IMR-90 (cell line): ENCODE measurements around the gene SPAG9. TPM values are rescaled to one million over a fixed set of nuclear protein-coding genes. Genes with fewer than 3 reads are reported as not detected.
A peak's percentile ranks its signal among the peaks of the same experiment; 100 is the strongest.

ENCODE experiments used
- FOS ChIP-seq: fragments of 150-350 bp; IDR thresholded peaks from 2 replicates; pipeline ENCODE4 v1.6.1; 2016; ENCODE audit warnings: low read depth, low read length
- RCOR1 ChIP-seq: IDR thresholded peaks from 2 replicates; pipeline ENCODE4 v1.6.1; 2012; ENCODE audit warnings: mild to moderate bottlenecking, low read length, improper control_type of control experiment; ENCODE audit not compliant: insufficient replicate concordance
- USF2 ChIP-seq: fragments of 150-350 bp; IDR thresholded peaks from 2 replicates; pipeline ENCODE4 v1.6.1; 2017; ENCODE audit warnings: mild to moderate bottlenecking, antibody characterized with exemption, low read length, low read depth
- polyA plus RNA-seq, 3 experiments: library from polyadenylated mRNA; depleted of rRNA; stranded (reverse); fragments of >200 nt; gene quantifications; 2 replicates each; pipeline ENCODE4 v1.2.3, GENCODE V29; 2012; ENCODE audit warnings: low replicate concordance in 1 of 3
- total RNA-seq: library from RNA; depleted of rRNA; stranded (reverse); fragments of >200 nt; gene quantifications from 2 replicates; pipeline ENCODE4 v1.2.3, GENCODE V29; 2012

SPAG9 gene
- total and polyA plus RNA-seq, 2 of the 4 experiments (the other 2 are of a cell fraction), result 26.7 to 75.5 TPM

GRCh38 chr17:51153210-51154072 lies 32.8 kb upstream of the SPAG9 start, which contains the start of gene NME1 (continued):
- TF ChIP-seq USF2 (peak; percentile 92), FOS (peak; percentile 68), RCOR1 (peak; percentile 33)
